Activated CD4-positive, alpha-beta T cell treated with anti-CD3 and anti-CD28 coated beads, Interleukin-2, amount 10 ng/mL, durations not matched to agents 24 days and 14 days (primary cell): ENCODE measurements around the gene CEP131. TPM values are rescaled to one million over a fixed set of nuclear protein-coding genes. Genes with fewer than 3 reads are reported as not detected.

Source experiments
- DNase-seq: peaks from one replicate; pipeline ENCODE4 v3.0.0; 2022
- H3K27ac Mint-ChIP-seq: one replicate; pipeline ENCODE4 v1.8.0; 2022; ENCODE audit warnings: mild to moderate bottlenecking, mixed read lengths
- H3K27me3 Mint-ChIP-seq: one replicate; pipeline ENCODE4 v1.8.0; 2022; ENCODE audit warnings: mixed read lengths
- H3K36me3 Mint-ChIP-seq: one replicate; pipeline ENCODE4 v1.8.0; 2022; ENCODE audit warnings: low read depth, mild to moderate bottlenecking, mixed read lengths
- H3K4me1 Mint-ChIP-seq: one replicate; pipeline ENCODE4 v1.8.0; 2021; ENCODE audit warnings: mixed read lengths
- H3K4me3 Mint-ChIP-seq: one replicate; pipeline ENCODE4 v1.8.0; 2022; ENCODE audit warnings: mild to moderate bottlenecking, moderate library complexity, mixed read lengths
- H3K9me3 Mint-ChIP-seq: one replicate; pipeline ENCODE4 v1.8.0; 2021; ENCODE audit warnings: mixed read lengths
- intact Hi-C: fragments of 100-400 bp; cut with micrococcal nuclease; formaldehyde crosslinking; loops from one replicate; pipeline ENCODE4 v1.15.1; 2023
- total RNA-seq: library from RNA; stranded (reverse); gene quantifications from 2 replicates; pipeline ENCODE4 v1.2.3, GENCODE V29; 2022

CEP131 gene
- total RNA-seq = 15.6 and 18.0 TPM in 2 replicates

- intact Hi-C loops = loop anchor here (1.0 kb wide), 3 partner anchors 16 to 104 kb away; partner anchors contain the start of genes NDUFAF8, SLC38A10 and TEPSIN
- Mint-ChIP-seq H3K27me3 (peaks cover 2% of the 10 kb centered on the region), H3K4me3 (peak within 1 kb of the TSS; percentile 85), H3K27ac (peak within 1 kb of the TSS; percentile 92), H3K9me3 (no peaks in the 10 kb centered on the region), H3K4me1 (peaks cover 16% of the 10 kb centered on the region), H3K36me3 (peaks cover 6% of the 10 kb centered on the region)
- DNase-seq = peak; percentile 100
These were observed at the start of gene CEP131 for GRCh38 chr17:81222906-81223761. CEP131 (minus strand) TSS chr17:81222965; CDS start chr17:81220056, 2,909 bp downstream.

- no peak overlapping the region for H3K4me3 Mint-ChIP-seq
- no peak overlapping the region for H3K27ac Mint-ChIP-seq
- H3K36me3 Mint-ChIP-seq = peaks cover 36% of the 10 kb centered on the region
- no peak for DNase-seq
- peaks cover 8% of the 10 kb centered on the region for H3K4me1 Mint-ChIP-seq
- no peaks in the 10 kb centered on the region for H3K9me3 Mint-ChIP-seq
- intact Hi-C loops = no loop called here
- no peaks in the 10 kb centered on the region for H3K27me3 Mint-ChIP-seq
These were observed 48.5 kb upstream of the CEP131 start for GRCh38 chr17:81271226-81271625.

GRCh38 chr17:81270279-81270678 is 47.5 kb upstream of the CEP131 start:
- Mint-ChIP-seq H3K4me1 (peaks cover 8% of the 10 kb centered on the region), H3K36me3 (peaks cover 41% of the 10 kb centered on the region), H3K27ac (no peak overlapping the region), H3K27me3 (no peaks in the 10 kb centered on the region), H3K4me3 (no peak overlapping the region), H3K9me3 (no peaks in the 10 kb centered on the region)
- DNase-seq = no peak
- intact Hi-C loops = no loop called here

GRCh38 chr17:81267390-81268067 is 44.8 kb upstream of the CEP131 start:
- H3K36me3 Mint-ChIP-seq = peaks cover 39% of the 10 kb centered on the region
- no peak for DNase-seq
- H3K27me3 Mint-ChIP-seq = no peaks in the 10 kb centered on the region
- peaks cover 5% of the 10 kb centered on the region for H3K4me1 Mint-ChIP-seq
- no peak overlapping the region for H3K27ac Mint-ChIP-seq
- intact Hi-C loops = no loop called here
- H3K9me3 Mint-ChIP-seq = no peaks in the 10 kb centered on the region
- no peak overlapping the region for H3K4me3 Mint-ChIP-seq

GRCh38 chr17:81265576-81265975 is 42.8 kb upstream of the CEP131 start:
- Mint-ChIP-seq H3K9me3 (no peaks in the 10 kb centered on the region), H3K36me3 (peaks cover 36% of the 10 kb centered on the region), H3K27ac (no peak overlapping the region), H3K27me3 (no peaks in the 10 kb centered on the region), H3K4me3 (no peak overlapping the region), H3K4me1 (peaks cover 5% of the 10 kb centered on the region)
- intact Hi-C loops = no loop called here
- DNase-seq = no peak

- intact Hi-C loops = no loop called here
- peaks cover 5% of the 10 kb centered on the region for H3K4me1 Mint-ChIP-seq
- no peaks in the 10 kb centered on the region for H3K27me3 Mint-ChIP-seq
- no peak overlapping the region for H3K27ac Mint-ChIP-seq
- H3K4me3 Mint-ChIP-seq = no peak overlapping the region
- H3K36me3 Mint-ChIP-seq = peaks cover 31% of the 10 kb centered on the region
- no peaks in the 10 kb centered on the region for H3K9me3 Mint-ChIP-seq
- DNase-seq = no peak
These were observed 41.9 kb upstream of the CEP131 start for GRCh38 chr17:81264640-81265039.

GRCh38 chr17:81263371-81264181 is 40.8 kb upstream of the CEP131 start:
- intact Hi-C loops = no loop called here
- no peak for DNase-seq
- no peaks in the 10 kb centered on the region for H3K9me3 Mint-ChIP-seq
- peaks cover 5% of the 10 kb centered on the region for H3K4me1 Mint-ChIP-seq
- peaks cover 26% of the 10 kb centered on the region for H3K36me3 Mint-ChIP-seq
- no peak overlapping the region for H3K4me3 Mint-ChIP-seq
- H3K27ac Mint-ChIP-seq = no peak overlapping the region
- no peaks in the 10 kb centered on the region for H3K27me3 Mint-ChIP-seq

- DNase-seq = no peak
- intact Hi-C loops = no loop called here
- Mint-ChIP-seq H3K4me3 (no peak overlapping the region), H3K27ac (no peak overlapping the region), H3K36me3 (peaks cover 22% of the 10 kb centered on the region), H3K9me3 (no peaks in the 10 kb centered on the region), H3K4me1 (no peaks in the 10 kb centered on the region), H3K27me3 (no peaks in the 10 kb centered on the region)
These were observed 39.0 kb upstream of the CEP131 start for GRCh38 chr17:81261582-81262336.

GRCh38 chr17:81261096-81261495 is 38.3 kb upstream of the CEP131 start:
- Mint-ChIP-seq H3K4me1 (no peaks in the 10 kb centered on the region), H3K27me3 (no peaks in the 10 kb centered on the region), H3K27ac (no peak overlapping the region), H3K36me3 (peaks cover 19% of the 10 kb centered on the region), H3K9me3 (no peaks in the 10 kb centered on the region), H3K4me3 (no peak overlapping the region)
- no peak for DNase-seq
- intact Hi-C loops = no loop called here

- no peak overlapping the region for H3K4me3 Mint-ChIP-seq
- intact Hi-C loops = no loop called here
- DNase-seq = no peak
- H3K4me1 Mint-ChIP-seq = no peaks in the 10 kb centered on the region
- H3K27ac Mint-ChIP-seq = no peak overlapping the region
- H3K36me3 Mint-ChIP-seq = peaks cover 14% of the 10 kb centered on the region
- no peaks in the 10 kb centered on the region for H3K9me3 Mint-ChIP-seq
- H3K27me3 Mint-ChIP-seq = no peaks in the 10 kb centered on the region
These were observed 37.9 kb upstream of the CEP131 start for GRCh38 chr17:81260641-81261040.

- intact Hi-C loops = no loop called here
- DNase-seq = no peak
- no peaks in the 10 kb centered on the region for H3K27me3 Mint-ChIP-seq
- peaks cover 11% of the 10 kb centered on the region for H3K36me3 Mint-ChIP-seq
- no peaks in the 10 kb centered on the region for H3K9me3 Mint-ChIP-seq
- no peaks in the 10 kb centered on the region for H3K4me1 Mint-ChIP-seq
- H3K27ac Mint-ChIP-seq = no peak overlapping the region
- H3K4me3 Mint-ChIP-seq = no peak overlapping the region
These were observed 37.4 kb upstream of the CEP131 start for GRCh38 chr17:81260171-81260570.

GRCh38 chr17:81259058-81259605 is 36.4 kb upstream of the CEP131 start:
- no peak for DNase-seq
- no peaks in the 10 kb centered on the region for H3K4me1 Mint-ChIP-seq
- H3K9me3 Mint-ChIP-seq = no peaks in the 10 kb centered on the region
- no peaks in the 10 kb centered on the region for H3K27me3 Mint-ChIP-seq
- no peak overlapping the region for H3K27ac Mint-ChIP-seq
- no peak overlapping the region for H3K4me3 Mint-ChIP-seq
- H3K36me3 Mint-ChIP-seq = peaks cover 5% of the 10 kb centered on the region
- intact Hi-C loops = loop anchor here (10.0 kb wide), 1 partner anchor 66 kb away; no protein-coding TSS in a partner anchor

- no peak overlapping the region for H3K4me3 Mint-ChIP-seq
- DNase-seq = no peak
- H3K27ac Mint-ChIP-seq = no peak overlapping the region
- intact Hi-C loops = loop anchor here (10.0 kb wide), 1 partner anchor 67 kb away; no protein-coding TSS in a partner anchor
- H3K36me3 Mint-ChIP-seq = peaks cover 10% of the 10 kb centered on the region
- no peaks in the 10 kb centered on the region for H3K9me3 Mint-ChIP-seq
- peaks cover 7% of the 10 kb centered on the region for H3K4me1 Mint-ChIP-seq
- H3K27me3 Mint-ChIP-seq = no peaks in the 10 kb centered on the region
These were observed 35.5 kb upstream of the CEP131 start for GRCh38 chr17:81258292-81258691.
